Activated CD4-positive, alpha-beta T cell treated with anti-CD3 and anti-CD28 coated beads for 24 hours (primary cell): ENCODE data around the gene PLXNB2.
"Not testable (repeated sequence)": the region's sequence is repeated elsewhere in the genome, so short reads cannot be mapped to it uniquely, and the experiment has no call there.

ENCODE experiments used
- DNase-seq, 2 donors: peaks; one replicate each; pipeline ENCODE4 v3.0.0-alpha.2; 2020; ENCODE audit warnings: low read depth in 2 of 2

The PLXNB2 gene

DNA sequence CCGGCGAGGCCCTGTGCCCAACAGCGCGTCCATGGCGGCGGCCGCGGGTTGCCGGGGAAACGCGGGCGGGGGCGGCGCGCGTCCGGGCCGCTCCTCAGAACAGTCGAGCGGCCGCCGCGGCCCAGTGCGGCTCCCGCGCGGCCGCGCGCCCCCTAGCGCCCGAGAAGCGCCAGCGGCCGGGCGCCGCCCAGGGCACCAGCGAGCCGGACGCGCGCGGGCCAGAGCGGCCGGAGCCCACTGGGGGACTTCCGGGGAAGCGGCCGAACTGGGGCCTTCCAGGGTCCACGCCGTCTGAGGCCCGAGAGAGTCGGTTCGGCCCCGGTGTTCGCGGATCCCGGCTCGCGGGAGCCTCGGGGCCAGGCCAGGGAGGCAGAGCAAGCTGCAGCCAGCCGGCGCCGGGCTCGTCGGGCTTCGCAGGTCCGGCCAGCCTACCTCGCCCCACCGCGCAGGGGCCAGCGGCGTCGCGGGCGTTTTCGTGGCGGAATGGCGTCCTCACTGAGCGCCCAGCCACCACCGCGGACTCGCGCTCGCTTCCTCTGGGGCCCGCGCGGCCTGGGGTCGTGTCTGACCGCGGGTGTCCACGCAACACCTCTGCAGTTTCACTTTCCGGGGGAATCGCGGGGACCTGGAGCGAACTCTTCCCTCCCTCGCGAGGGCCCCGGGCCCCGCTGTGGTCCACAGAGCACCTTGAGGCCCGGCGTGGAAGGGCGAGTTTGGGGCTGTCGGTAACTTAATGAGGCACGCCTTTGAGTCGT lies 19.7 kb upstream of the PLXNB2 start, which contains the start of gene DENND6B:
Gene DENND6B (minus strand): TSS at position 57 of the 755 bp plus-strand sequence. CDS start 24 bp downstream, at position 33.
- peak; percentile 56 to 60 for DNase-seq

DNA sequence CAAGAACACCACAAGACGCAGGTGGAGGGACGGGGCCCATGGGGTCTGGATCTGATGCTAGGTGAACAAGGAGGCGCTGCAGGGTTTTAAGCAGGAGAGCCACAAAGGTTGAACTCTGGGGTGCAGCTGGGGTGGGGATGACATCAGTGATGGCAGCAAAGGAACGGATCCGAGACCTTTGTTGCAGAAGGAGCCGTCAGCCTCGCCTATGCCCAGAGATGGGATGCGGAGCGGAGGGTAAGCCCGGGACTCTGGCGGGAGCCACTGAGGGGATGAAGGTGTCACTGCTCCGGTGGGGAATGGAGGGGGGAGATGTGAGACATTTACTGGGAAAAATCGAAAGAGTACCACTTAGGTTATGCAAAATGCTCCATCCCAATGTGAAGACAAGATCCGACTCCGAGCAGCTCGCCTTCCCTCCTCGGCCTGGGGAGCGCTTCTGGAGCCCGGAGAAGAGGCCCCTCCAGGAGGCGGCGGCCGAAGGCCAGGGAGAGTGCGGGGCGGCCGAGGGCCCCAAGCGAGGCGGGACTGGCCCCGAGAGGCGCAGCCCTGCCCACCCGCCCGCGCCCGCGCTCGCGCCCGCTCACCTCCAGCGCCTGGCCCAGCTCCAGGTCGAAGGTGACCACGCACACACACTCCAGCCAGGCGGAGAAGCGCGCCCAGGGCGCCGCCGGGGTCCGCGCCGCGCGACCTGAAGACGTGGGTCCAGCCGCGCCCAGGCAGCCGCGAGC lies 18.9 kb upstream of the PLXNB2 start:
- no peak for DNase-seq

DNA sequence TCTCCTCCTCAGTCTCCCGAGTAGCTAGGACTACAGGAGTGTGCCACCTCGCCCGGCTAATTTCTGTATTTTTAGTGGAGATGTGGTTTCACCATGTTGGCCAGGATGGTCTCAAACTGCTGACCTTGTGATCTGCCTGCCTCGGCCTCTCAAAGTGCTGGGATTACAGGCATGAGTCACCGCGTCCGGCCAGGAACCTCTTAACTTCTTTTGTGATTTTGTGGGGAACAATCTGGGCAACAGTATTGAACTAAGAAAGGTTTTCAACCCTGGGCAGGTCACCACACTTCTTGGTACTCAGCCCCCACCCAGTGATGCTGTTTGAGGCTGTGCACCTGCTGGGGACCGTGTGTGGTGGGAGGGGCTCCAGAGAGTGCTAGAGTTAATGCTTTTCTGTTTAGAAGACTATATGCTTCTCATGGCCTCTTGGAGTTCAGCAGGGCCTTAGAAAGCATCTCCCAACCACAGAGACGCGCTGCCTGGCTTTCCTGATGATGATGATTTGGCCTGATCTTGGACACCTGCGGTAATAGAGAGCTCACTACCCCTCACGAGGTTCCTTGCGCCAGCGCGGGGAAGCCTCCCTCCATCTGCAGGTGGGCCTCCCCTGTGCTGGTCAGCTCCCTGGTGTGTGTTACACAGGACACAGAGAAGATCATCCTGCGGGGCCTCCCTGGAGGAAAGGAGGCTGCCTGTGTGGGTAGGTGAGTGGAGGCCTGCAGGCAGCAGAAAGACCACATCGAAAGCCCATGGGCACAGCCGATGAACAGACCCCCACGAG lies 18.2 kb upstream of the PLXNB2 start:
- DNase-seq, result no peak

DNA sequence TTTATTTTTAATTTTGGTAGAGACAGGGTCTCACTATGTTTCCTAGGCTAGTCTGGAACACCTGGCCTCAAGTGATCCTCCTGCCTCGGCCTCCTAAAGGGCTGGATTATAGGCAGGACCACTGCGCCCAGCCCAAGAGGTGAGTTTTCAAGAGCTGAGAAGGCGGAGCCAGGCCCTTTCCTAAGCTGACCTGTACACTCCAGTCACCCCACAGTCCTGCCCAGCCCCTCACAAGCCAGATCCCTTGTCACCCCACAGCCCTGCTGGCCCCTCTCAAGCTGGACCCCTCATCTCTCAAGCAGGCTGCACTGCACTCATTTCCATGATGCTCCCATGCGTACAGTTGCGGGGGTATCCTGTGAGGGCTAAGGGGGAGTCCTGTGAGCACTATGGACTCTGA lies 16.5 kb upstream of the PLXNB2 start:
- DNase-seq, result no peak

DNA sequence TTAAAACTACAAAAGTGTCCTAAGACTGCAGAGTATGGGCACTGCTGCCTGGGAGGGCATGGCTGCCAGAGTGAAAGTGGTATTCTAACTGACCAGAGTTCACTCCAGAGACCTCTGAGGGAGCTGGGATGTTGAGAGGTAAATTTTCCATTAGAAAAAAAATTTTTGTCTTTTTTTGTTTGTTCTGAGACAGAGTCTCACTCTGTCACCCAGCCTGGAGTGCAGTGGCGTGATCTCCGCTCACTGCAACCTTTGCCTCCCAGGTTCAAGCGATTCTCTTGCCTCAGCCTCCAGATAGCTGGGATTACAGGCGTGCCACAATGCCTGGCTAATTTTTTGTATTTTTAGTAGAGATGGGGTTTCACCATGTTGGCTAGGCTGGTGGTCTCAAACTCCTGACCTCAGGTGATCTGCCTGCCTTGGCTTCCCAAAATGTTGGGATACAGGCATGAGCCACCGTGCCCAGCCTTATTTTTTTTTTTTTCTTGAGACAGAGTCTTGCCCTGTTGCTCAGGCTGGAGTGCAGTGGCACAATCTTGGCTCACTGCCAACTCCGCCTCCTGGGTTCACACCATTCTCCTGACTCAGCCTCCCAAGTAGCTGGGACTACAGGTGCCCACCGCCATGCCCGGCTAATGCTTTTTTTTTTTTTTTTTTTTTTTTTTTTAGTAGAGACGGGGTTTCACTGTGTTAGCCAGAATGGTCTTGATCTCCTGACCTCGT lies 15.1 kb upstream of the PLXNB2 start:
- DNase-seq, result not testable (repeated sequence)

DNA sequence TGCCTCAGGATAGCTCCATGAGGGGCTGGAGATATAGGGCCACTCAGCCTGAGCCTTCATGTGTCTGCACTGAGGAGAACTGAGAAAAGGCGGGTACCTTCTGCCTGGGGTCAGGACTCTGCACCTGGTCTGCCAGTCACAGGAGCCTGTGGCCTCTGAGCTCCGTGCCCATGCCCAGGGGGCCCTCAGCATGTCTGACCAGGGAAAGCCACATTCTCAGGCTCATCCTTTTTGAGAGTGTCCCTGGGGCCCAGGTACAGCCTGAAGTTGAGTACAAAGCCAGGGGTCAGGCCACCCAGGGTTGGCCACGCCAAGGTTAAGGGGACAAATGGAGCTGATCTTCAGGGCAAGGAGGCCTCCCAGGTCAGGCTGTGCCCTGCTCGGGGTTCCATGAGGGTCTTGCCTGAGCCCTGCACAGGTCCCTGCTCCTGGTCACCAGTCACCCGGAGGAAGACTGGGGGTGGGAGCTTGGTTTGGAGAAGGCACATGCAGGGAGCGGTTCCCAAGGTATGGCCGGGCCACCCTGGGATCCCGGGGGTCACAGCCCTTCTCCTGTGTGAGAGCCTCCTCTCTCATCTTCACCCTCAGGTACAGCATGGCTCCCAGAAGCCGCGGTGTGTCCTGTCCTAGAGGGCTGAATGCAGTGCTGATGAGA lies 13.4 kb upstream of the PLXNB2 start:
- no peak for DNase-seq

DNA sequence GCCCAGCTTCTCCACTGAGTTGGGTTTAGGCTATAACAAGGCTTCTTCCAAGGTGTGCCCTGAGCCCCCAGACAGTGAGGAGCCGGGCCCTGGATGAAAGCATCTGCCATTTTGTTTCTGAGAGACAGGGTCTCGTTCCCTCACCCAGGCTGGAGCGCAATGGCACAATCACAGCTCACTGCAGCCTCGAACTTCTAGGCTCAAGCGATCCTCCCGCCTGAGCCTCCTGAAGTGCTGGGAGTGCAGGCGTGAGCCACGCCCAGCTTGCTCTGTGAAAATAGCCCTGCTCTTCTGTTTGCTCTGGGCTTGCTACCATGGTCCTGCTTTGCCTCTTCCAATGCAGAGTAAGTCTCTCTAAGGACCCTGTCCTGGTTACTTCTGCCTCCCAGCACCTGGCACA lies 12.7 kb upstream of the PLXNB2 start:
- no peak for DNase-seq

DNA sequence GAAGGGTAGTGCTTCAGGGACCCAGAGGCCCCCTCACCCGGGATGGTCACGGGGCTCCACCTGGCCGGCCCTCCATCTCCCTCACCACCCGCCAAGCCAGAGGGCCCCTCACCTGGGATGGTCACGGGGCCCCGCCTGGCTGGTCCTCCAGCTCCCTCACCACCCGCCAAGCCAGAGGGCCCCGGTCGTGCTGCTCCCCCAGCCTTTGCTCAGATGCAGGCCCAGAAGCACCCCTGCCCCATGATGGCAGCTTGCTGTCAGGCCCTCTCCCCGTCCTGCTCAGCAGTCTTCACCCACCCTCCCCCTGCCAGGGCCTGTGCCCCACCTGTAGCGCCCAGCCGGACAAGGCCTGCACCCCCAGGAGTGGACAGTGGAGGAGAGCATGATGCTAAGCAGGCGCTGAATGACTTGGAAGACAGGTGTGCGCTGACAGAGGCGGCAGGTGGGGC lies 12.1 kb upstream of the PLXNB2 start:
- DNase-seq, result no peak

DNA sequence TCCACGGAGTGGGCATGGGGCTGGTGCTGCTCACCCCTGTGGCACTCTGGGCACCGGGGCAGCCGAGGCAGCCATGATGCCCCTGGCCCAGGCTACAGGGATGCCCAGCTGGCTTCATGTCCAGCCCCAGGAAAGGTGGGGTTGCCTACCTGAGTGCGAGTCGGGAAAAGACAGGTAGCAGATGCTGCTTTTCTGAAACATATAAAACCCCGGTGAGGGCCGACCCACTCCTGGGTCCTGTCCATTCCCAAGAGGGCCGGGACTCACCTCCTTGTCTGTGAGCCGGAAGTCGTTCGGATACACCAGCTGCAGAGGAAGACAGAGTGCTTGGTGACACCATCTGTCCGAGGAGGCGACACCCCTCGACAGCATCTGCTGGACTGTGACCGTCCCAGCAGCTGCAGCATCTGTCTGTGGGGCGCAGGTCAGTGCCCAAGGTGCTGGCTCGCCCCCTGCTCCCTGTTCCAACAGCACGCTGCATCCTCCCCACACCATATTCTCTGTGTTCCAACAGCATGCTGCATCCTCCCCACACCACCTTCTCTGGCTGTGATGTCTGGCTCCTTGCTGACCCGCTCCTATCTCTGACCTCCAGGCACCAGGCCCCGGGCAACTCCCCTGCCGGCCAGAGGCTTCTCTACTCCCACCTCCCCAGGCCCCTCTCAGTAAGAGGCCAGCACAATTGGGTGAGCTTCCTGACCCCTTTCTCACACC lies 11.4 kb upstream of the PLXNB2 start:
- no peak for DNase-seq

DNA sequence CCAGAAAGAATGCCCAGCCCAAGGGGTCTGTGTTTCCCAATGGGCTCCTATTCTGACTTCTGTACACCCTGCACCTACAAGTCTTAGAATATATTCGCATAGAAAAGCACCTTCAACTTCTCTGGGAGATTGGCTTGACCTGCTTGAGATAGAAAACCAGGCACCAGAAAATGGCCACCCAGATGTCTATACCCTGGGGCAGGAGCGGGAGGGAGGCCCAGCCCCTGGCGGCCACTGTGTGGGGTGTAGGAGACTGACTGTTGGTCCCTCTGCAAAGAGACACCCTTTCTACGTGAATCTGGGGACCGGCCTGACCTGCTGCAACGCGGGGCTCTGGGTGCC lies 10.9 kb upstream of the PLXNB2 start:
- no peak for DNase-seq

DNA sequence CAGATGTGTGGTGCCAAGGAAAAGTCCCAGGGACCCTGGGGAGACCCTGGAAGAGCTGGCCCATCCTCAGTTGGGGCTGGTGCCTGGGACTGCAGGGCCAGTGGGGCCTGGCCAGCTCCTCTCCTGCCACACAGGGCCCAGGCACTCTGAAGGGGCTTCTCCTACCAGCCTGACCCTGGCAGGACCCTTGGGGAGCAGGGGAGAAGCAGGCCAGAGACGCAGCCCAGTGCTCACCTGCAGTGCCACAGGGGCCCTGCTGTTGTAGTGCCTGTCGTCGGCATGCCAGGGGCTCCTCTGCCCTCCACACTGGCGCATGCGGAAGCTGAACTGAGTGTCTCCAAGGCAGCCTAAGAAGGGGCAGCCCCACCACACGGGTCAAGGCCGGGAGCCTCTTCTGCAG lies 10.2 kb upstream of the PLXNB2 start:
- no peak for DNase-seq

DNA sequence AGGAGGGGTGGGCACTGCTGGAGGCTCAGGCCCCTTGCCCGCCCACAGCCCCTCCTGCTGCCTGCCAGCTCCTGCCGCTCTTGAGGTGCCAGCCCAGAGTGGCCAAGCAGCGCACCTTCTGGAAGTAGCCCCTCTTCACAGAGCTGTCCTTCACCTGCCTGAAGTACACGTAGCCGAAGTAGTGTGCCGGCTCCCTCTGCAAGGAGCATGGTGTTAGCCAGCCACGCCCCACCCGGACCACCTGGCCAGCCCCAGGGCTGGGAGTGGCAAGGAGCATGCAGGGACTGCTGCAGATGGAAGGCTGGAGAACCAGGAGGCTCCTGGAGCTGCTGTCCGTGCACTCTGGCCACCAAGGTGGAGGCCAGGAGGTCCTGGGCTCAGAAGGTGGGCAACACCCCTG lies 9.7 kb upstream of the PLXNB2 start:
- no peak for DNase-seq

DNA sequence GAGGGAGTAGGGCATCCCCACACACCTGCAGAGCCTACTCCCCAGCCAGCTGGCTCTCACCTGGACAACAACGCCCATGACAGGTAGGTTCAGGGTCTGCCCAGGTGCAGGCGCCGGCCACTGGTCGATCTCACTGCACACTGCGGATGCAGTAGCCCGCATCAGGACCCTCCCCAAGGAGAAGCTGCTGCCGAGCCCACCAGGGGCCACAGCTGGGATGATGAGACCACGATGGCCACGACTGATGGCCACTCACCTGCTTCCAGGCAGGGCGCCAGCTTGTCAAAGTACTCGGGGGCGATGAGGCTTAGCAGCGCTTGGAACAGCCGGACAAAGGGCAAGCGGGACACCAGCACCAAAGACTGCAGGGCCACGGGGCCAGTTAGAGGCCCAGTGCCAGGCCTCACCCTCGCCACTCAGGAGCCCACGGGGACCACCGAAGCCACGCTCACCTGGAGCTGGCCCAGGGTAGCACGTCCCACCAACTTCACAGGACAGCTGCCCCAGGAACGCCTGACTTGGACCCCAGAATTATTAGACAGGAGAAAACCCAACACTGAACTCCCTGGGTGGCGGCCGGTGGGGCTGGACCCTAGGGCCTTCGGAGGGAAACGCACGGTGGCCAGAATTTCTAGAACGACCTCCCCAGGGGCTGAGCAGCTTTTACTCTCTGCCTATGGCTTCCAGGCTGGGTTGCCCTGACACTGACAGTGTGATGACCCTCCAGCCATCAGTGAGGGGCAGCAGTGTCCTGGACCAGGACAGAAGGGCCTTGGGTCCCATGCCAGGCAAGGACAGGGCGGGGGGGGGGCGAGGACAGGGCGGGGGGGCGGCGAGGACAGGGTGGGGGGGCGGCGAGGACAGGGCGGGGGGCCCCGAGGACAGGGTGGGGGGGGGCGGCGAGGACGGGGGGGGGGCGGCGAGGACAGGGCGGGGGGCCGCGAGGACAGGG lies 8.9 kb upstream of the PLXNB2 start:
- no peak for DNase-seq

DNA sequence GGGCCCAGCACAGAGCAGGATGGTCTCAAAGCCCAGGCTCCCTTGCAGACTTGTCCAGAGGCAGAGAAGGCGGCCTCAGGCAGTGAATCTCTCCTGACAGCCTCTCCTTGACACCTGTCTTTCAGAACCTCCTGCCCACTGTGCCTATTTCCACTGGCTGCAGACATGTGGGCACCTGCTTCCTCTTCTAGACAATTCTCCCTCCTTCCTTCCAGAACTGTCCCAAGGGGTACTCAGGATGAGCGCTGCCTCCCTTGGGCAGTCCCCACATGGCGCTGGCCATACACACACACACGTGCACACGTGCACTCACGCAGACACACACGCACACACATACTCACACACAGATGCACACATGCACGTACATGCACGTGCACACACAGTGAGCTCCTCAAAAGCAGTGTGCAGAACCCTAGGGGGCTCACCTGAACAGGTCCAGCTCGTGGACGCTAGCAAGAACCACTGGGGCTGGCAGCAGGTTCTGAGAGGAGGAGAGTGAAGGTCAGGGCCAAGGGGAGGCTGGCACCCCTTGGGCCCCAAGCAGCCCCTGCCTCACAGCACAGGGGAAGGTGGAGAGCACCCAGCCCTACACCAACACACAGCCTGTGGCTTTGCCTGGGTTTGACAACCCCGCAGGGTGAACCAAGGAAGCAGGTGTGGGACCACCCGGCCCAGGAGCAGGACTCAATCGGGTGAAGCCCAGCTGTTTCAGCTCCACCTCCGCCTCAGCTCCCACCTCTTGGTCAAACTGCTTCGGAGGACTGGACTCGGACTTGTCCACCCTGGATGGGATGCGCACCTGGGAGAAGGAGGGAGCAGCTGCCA lies 8.1 kb upstream of the PLXNB2 start:
- DNase-seq, result no peak

DNA sequence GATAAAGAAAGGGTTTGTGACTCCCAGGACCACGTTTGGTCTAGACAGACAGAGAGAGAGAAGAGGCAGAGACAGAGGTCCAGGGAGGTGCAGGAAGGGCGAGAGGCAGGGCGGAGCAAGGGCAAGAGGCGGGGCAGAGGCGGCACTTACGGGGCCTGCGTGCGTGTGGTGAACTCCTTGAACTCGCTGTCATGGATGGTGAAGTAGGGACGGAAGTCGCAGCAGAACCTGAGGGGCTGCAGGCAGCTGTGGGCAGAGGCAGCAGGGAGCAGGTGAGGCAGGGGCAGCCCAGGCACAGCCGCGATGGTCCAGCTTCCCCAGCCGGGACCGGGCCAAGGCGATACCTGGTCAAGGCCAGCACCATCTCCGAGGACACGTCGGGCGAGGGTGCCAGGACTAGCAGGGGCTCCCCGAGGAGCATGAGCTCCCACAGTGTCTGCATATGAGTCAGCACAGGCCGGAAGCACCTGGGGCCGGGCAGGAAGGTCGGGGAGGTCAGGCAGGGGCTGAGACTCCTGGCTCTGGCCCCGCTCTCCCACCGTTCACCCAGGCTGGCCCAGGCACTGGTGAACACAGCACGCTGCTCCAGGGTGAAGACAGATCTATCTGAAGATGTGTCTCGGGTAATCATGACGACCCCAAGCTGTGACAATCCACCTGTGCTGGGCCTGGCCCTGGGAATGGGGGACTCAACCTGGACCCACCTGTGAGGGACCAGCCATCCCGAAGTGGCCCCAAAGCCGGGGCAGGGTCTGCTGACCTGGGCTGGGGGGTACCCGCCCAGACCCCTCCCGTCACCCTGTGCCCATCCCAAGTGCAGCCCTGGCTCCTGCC lies 7.2 kb upstream of the PLXNB2 start:
- DNase-seq, result peak; percentile 58 to 66

DNA sequence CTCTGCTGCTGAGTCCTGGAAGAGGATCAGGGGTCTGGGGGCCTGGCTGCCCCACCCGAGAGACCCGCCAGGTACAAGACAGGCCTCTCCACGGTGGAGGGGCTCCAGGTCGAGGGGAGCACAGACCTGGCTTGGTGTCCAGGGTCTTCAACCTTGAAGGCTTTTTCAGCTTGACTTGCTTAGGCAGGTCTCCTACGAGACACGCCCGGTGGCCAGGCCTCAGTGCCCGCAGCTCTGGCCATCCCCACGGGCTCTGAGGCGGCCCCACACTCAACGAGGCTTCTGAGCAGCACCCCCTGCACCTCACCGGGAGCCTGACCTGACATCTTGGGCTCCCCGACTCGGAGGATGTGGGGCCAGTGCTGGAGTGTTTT lies 6.6 kb upstream of the PLXNB2 start:
- no peak for DNase-seq

DNA sequence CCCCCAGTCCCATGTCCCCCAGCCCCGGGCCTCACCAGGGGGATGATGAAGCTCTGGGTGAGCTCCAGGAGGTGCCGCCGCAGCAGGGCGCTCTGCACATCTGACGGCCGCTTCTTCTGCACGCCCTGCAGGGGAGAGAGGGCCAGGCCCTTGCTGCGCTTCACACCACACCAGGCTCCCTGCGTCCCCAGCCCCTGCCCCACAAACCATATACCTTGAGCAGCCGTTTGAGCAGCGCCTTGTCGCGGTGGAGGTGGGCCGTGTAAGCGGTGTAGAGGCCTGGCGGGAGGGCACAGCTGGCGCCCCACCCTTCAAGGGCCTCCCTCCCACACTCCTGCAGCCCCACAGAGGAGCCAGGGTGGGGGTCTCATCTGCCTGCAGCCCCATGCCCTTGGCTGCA lies 6.2 kb upstream of the PLXNB2 start:
- DNase-seq, result no peak

DNA sequence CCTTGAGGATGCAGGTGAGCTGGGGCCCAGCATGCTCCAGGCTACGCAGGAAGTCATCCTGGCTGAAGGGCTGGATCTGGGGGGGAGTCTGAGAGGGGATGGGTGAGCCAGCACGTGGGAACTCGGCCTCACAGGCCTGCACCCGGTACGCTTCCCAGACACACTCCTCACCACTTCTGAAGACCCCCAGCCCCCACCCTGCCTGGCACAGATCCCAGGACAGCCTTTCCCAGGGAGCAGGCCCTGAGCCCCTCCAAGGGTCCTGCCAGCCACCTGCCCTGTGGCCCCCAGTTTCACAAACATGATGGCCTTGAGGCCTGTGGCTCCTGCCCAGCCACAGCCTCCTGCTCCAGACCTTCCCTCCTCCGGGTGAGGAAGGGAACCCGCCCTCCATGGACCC lies 5.6 kb upstream of the PLXNB2 start:
- DNase-seq, result no peak
